ENCODE data around the gene SCGB1A1. TPM values are rescaled to one million over a fixed set of nuclear protein-coding genes. Genes with fewer than 3 reads are reported as not detected.

SCGB1A1 gene
- total and polyA plus RNA-seq, 2 donors (not counting 1 experiment from before 2014, with no cell fraction given): not detected

GRCh38 chr11:62402960-62403730, 15.7 kb upstream of the SCGB1A1 start:
- no peaks in the 10 kb centered on the region for H3K9me3 ChIP-seq (ENCODE audit: control insufficient read depth, insufficient read depth, low read depth, low read length)
- H3K4me1 ChIP-seq (ENCODE audit: control insufficient read depth, extremely low read depth, insufficient read depth, low read length): peaks cover 28% of the 10 kb centered on the region
- no peak overlapping the region for H3K9ac ChIP-seq (ENCODE audit: insufficient read depth, low read length)
- H3K27ac ChIP-seq (ENCODE audit: insufficient read depth, low read length): no peak overlapping the region
- H4K20me1 ChIP-seq (ENCODE audit: control insufficient read depth, extremely low read depth, insufficient read depth, low read length): no peaks in the 10 kb centered on the region
- TF ChIP-seq EZH2 (IDR thresholded peaks at IDR 0.05; ENCODE audit: low read length, missing control alignments): no peak
- TF ChIP-seq CTCF (conservative IDR thresholded peaks at IDR 0.05 in 1 of 2, IDR thresholded peaks at IDR 0.05 in 1 of 2; ENCODE audit: low read depth in 1 of 2, low read length in 2 of 2): no peak
- no peak overlapping the region for H3K4me3 ChIP-seq (replicated peaks in 1 of 4; ENCODE audit: control extremely low read depth in 1 of 4, insufficient read depth in 1 of 4, low read depth in 3 of 4, low read length in 4 of 4)
- H3K4me2 ChIP-seq (ENCODE audit: extremely low read depth, insufficient read depth, low read length): no peak overlapping the region
- no peaks in the 10 kb centered on the region for H3K36me3 ChIP-seq (ENCODE audit: control insufficient read depth, insufficient read depth, low read length)
- DNase-seq (ENCODE audit: low read depth in 2 of 2): no peak
- H3K79me2 ChIP-seq (ENCODE audit: control insufficient read depth, insufficient read depth, low read length): no peaks in the 10 kb centered on the region
- no peak overlapping the region for H2AFZ ChIP-seq (ENCODE audit: low read length)
- no peaks in the 10 kb centered on the region for H3K27me3 ChIP-seq (ENCODE audit: control insufficient read depth, insufficient read depth, low read length)

- Histone ChIP-seq H3K9ac (ENCODE audit: insufficient read depth, low read length) (no peak overlapping the region), H4K20me1 (ENCODE audit: control insufficient read depth, extremely low read depth, insufficient read depth, low read length) (no peaks in the 10 kb centered on the region), H3K79me2 (ENCODE audit: control insufficient read depth, insufficient read depth, low read length) (no peaks in the 10 kb centered on the region), H3K27ac (ENCODE audit: insufficient read depth, low read length) (no peak overlapping the region), H3K9me3 (ENCODE audit: control insufficient read depth, insufficient read depth, low read depth, low read length) (no peaks in the 10 kb centered on the region), H3K4me3 (replicated peaks in 1 of 4; ENCODE audit: control extremely low read depth in 1 of 4, insufficient read depth in 1 of 4, low read depth in 3 of 4, low read length in 4 of 4) (no peak overlapping the region), H2AFZ (ENCODE audit: low read length) (no peak overlapping the region), H3K36me3 (ENCODE audit: control insufficient read depth, insufficient read depth, low read length) (no peaks in the 10 kb centered on the region), H3K4me2 (ENCODE audit: extremely low read depth, insufficient read depth, low read length) (no peak overlapping the region), H3K27me3 (ENCODE audit: control insufficient read depth, insufficient read depth, low read length) (no peaks in the 10 kb centered on the region), H3K4me1 (ENCODE audit: control insufficient read depth, extremely low read depth, insufficient read depth, low read length) (peaks cover 15% of the 10 kb centered on the region)
- DNase-seq (ENCODE audit: low read depth in 2 of 2): no peak
- no peak for TF ChIP-seq EZH2 (IDR thresholded peaks at IDR 0.05; ENCODE audit: low read length, missing control alignments)
- TF ChIP-seq CTCF (conservative IDR thresholded peaks at IDR 0.05 in 1 of 2, IDR thresholded peaks at IDR 0.05 in 1 of 2; ENCODE audit: low read depth in 1 of 2, low read length in 2 of 2): no peak
These were observed 14.4 kb upstream of the SCGB1A1 start for GRCh38 chr11:62404435-62404834.

- Histone ChIP-seq H3K79me2 (ENCODE audit: control insufficient read depth, insufficient read depth, low read length) (no peaks in the 10 kb centered on the region), H3K4me3 (replicated peaks in 1 of 4; ENCODE audit: control extremely low read depth in 1 of 4, insufficient read depth in 1 of 4, low read depth in 3 of 4, low read length in 4 of 4) (no peak overlapping the region), H3K27ac (ENCODE audit: insufficient read depth, low read length) (no peak overlapping the region), H3K4me2 (ENCODE audit: extremely low read depth, insufficient read depth, low read length) (no peak overlapping the region), H2AFZ (ENCODE audit: low read length) (no peak overlapping the region), H3K9me3 (ENCODE audit: control insufficient read depth, insufficient read depth, low read depth, low read length) (no peaks in the 10 kb centered on the region), H4K20me1 (ENCODE audit: control insufficient read depth, extremely low read depth, insufficient read depth, low read length) (no peaks in the 10 kb centered on the region), H3K9ac (ENCODE audit: insufficient read depth, low read length) (no peak overlapping the region), H3K4me1 (ENCODE audit: control insufficient read depth, extremely low read depth, insufficient read depth, low read length) (peaks cover 11% of the 10 kb centered on the region), H3K27me3 (ENCODE audit: control insufficient read depth, insufficient read depth, low read length) (no peaks in the 10 kb centered on the region), H3K36me3 (ENCODE audit: control insufficient read depth, insufficient read depth, low read length) (no peaks in the 10 kb centered on the region)
- DNase-seq (ENCODE audit: low read depth in 2 of 2): no peak
- TF ChIP-seq EZH2 (IDR thresholded peaks at IDR 0.05; ENCODE audit: low read length, missing control alignments): no peak
These were observed 13.9 kb upstream of the SCGB1A1 start for GRCh38 chr11:62404901-62405300.
